Left ventricle myocardium inferior (tissue), 1 donor: Measurements from ENCODE around the gene PLA2G12A. TPM values are rescaled to one million over a fixed set of nuclear protein-coding genes. Genes with fewer than 3 reads are reported as not detected.

Source experiments
- DNase-seq: peaks from one replicate; pipeline ENCODE4 v3.0.0-alpha.2; 2020
- H3K27ac ChIP-seq: fragments of 200-600 bp; replicated peaks from 2 replicates; pipeline ENCODE4 v1.8.0; 2021
- H3K27me3 ChIP-seq: fragments of 200-600 bp; 2 replicates; pipeline ENCODE4 v1.8.0; 2021; ENCODE audit warnings: low read depth
- H3K36me3 ChIP-seq: fragments of 200-600 bp; 2 replicates; pipeline ENCODE4 v1.8.0; 2021
- H3K4me1 ChIP-seq: fragments of 200-600 bp; 2 replicates; pipeline ENCODE4 v1.8.0; 2021
- H3K4me3 ChIP-seq: fragments of 200-600 bp; 2 replicates; pipeline ENCODE4 v1.8.0; 2021; ENCODE audit warnings: mild to moderate bottlenecking, moderate library complexity
- H3K9me3 ChIP-seq: fragments of 200-600 bp; replicated peaks from 2 replicates; pipeline ENCODE4 v1.8.0; 2021
- intact Hi-C: fragments of 100-400 bp; cut with micrococcal nuclease; formaldehyde crosslinking; loops from one replicate; pipeline ENCODE4 v1.11.0; 2022
- total RNA-seq: library from RNA; stranded (reverse); fragmentation: NEBNext Ultra II Directional; extraction: Animal tissue kit (Norgen Biotek cat#: 25700); gene quantifications from one replicate; pipeline ENCODE4 v1.2.1, GENCODE V29; 2021
- TF ChIP-seq, protein P1 (sequence below): fragments of 200-600 bp; IDR thresholded peaks from 2 replicates; pipeline ENCODE4 v1.8.0; 2021; ENCODE audit warnings: antibody characterized with exemption, mild to moderate bottlenecking, borderline replicate concordance
- donor health status: DM: no; HTN: yes; CAD: no; lungs with severe emphysema.

PLA2G12A gene
- total RNA-seq, 1 donor from 2014 or later, result 64.7 TPM

DNA sequence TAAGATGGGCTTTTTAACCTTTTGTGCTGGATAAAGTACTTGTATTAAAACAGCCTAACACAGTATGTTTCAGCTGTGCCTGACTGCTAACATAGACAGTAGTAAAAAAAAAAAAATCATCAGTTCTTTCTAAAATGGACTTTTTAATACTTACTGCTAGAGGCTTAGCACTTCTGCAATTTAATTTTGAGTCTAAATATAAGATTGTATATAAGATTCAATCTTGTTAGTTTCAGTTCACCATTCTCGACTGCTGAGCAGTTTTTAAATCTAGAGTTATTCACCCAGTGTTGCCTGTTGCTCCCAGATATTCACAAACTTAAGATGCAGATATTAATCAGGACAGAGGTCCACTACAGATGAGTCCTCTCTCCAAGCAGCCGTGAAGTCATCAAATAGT, 6.8 kb downstream of the PLA2G12A start:
- Histone ChIP-seq H3K4me1 (peaks cover 4% of the 10 kb centered on the region), H3K27me3 (no peaks in the 10 kb centered on the region), H3K36me3 (peaks cover 3% of the 10 kb centered on the region), H3K9me3 (no peaks in the 10 kb centered on the region), H3K27ac (no peak overlapping the region), H3K4me3 (no peak overlapping the region)
- intact Hi-C loops, result no loop called here
- no peak for DNase-seq
- TF ChIP-seq, protein P1, sequence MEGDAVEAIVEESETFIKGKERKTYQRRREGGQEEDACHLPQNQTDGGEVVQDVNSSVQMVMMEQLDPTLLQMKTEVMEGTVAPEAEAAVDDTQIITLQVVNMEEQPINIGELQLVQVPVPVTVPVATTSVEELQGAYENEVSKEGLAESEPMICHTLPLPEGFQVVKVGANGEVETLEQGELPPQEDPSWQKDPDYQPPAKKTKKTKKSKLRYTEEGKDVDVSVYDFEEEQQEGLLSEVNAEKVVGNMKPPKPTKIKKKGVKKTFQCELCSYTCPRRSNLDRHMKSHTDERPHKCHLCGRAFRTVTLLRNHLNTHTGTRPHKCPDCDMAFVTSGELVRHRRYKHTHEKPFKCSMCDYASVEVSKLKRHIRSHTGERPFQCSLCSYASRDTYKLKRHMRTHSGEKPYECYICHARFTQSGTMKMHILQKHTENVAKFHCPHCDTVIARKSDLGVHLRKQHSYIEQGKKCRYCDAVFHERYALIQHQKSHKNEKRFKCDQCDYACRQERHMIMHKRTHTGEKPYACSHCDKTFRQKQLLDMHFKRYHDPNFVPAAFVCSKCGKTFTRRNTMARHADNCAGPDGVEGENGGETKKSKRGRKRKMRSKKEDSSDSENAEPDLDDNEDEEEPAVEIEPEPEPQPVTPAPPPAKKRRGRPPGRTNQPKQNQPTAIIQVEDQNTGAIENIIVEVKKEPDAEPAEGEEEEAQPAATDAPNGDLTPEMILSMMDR, result no peak

DNA sequence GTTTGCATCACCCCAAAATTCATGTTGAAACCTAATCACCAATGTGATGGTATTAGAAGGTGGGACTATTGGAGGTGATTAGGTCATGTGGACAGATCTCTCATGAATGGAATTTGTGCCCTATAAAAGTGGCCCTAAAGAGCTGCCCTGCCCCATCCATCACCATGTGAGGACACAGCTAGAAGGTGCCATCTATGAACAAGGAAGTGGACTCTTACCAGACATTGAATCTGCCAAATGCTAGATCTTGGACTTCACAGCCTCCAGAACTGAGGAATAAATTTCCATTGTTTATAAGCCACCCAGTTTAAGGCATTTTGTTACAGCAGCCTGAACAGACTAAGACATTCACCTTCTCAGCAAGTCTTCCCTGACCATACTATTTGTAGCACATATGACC, 7.5 kb downstream of the PLA2G12A start:
- TF ChIP-seq, protein P1, result no peak

DNA sequence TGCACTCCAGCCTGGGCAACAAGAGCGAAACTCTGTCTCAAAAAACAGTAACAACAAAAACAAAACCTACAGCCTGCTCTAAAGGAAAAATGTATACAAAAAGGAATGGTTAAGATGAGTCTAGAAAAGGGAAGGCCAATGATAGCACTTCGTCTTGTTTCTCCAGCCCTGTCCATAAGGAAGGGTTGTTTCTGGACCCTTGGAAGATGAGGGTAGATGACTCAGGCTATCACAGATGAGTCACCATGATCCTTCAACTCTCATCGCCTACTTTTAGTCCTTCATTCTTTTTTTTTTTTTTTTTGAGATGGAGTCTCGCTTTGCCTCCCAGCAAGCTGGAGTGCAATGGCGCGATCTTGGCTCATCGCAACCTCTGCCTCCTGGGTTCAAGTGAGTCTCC, 8.8 kb downstream of the PLA2G12A start:
- Histone ChIP-seq H3K27ac (no peak overlapping the region), H3K4me3 (no peak overlapping the region), H3K4me1 (no peaks in the 10 kb centered on the region), H3K36me3 (peaks cover 17% of the 10 kb centered on the region), H3K27me3 (no peaks in the 10 kb centered on the region), H3K9me3 (no peaks in the 10 kb centered on the region)
- intact Hi-C loops, result no loop called here
- TF ChIP-seq, protein P1, result no peak
- no peak for DNase-seq

More for the DNA sequence above, 7.5 kb downstream of the PLA2G12A start:
- intact Hi-C loops, result no loop called here
- H3K27me3 ChIP-seq, result no peaks in the 10 kb centered on the region
- H3K4me3 ChIP-seq, result no peak overlapping the region
- no peak overlapping the region for H3K27ac ChIP-seq
- no peak for DNase-seq
- H3K9me3 ChIP-seq, result no peaks in the 10 kb centered on the region
- H3K4me1 ChIP-seq, result no peaks in the 10 kb centered on the region
- H3K36me3 ChIP-seq, result peaks cover 4% of the 10 kb centered on the region

DNA sequence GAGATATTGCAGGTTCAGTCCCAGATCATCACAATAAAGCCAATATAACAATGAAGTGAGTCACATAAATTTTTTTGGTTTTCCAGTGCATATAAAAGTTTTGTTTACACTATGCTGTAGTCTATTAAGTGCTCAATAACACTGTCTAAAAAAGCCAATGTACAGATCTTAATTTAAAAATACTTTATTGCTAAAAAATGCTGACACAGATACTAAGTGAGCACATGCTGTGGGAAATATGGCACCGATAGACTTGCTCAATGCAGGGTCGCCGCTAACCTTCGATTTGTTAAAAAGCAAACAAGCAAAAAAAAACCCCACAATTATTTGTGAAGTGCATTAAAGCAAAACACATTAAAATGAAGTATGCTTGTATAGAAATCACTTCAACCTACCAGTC, 10.3 kb downstream of the PLA2G12A start:
- H3K36me3 ChIP-seq, result peaks cover 20% of the 10 kb centered on the region
- no peak overlapping the region for H3K4me3 ChIP-seq
- no peaks in the 10 kb centered on the region for H3K27me3 ChIP-seq
- intact Hi-C loops, result no loop called here
- no peaks in the 10 kb centered on the region for H3K9me3 ChIP-seq
- no peak overlapping the region for H3K27ac ChIP-seq
- DNase-seq, result no peak
- H3K4me1 ChIP-seq, result no peaks in the 10 kb centered on the region
- TF ChIP-seq, protein P1, result no peak

DNA sequence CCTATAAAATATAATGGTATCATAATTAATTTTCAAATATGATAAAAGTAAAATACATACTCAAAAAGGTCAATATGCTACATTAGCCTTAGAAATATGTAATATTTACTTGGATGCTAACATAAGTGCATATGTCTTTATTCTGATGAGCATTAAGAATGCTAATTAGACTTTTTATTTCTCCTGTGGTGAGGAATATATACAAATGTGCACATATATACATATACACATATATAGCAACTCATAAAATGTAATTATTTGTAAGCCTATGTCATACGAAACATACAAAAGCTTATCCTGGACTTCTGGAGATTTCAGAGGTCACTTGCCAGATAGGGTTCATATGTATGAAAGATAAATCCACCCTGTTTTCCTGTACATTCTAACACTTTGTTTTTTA, 11.1 kb downstream of the PLA2G12A start:
- no peak overlapping the region for H3K4me3 ChIP-seq
- no peak for DNase-seq
- H3K27ac ChIP-seq, result no peak overlapping the region
- H3K36me3 ChIP-seq, result peaks cover 28% of the 10 kb centered on the region
- H3K27me3 ChIP-seq, result no peaks in the 10 kb centered on the region
- H3K4me1 ChIP-seq, result no peaks in the 10 kb centered on the region
- TF ChIP-seq, protein P1, result no peak
- intact Hi-C loops, result no loop called here
- H3K9me3 ChIP-seq, result no peaks in the 10 kb centered on the region

DNA sequence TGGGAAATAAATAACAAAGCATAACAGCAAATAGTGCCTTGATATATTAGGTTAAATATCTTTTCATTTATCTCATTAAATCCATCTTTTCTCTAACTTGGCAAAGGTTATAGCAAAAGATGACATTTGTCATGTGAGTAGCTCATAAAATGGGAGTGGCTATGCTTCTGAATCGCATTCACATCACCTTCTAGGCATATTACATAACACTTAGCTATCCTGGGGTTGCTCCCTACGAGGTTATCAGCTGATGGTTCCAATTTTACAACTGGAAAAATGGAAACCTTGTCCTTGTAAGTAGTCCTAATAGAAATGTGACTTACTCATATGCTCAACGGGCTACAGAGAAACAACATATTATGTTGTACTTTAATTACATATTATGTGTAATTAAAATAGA, 16.4 kb downstream of the PLA2G12A start:
- DNase-seq, result no peak
- intact Hi-C loops, result no loop called here
- peaks cover 49% of the 10 kb centered on the region for H3K36me3 ChIP-seq
- no peaks in the 10 kb centered on the region for H3K9me3 ChIP-seq
- H3K27me3 ChIP-seq, result no peaks in the 10 kb centered on the region
- no peak overlapping the region for H3K4me3 ChIP-seq
- H3K27ac ChIP-seq, result no peak overlapping the region
- TF ChIP-seq, protein P1, result no peak
- no peaks in the 10 kb centered on the region for H3K4me1 ChIP-seq
